HG02798 (cell line): ENCODE measurements around the gene NOSIP.

Experiments
- ATAC-seq: cut with Tn5 transposase; IDR thresholded peaks from one replicate; pipeline ENCODE4 v1.9.1; 2021; ENCODE audit warnings: mild to moderate bottlenecking; ENCODE audit not compliant: unreplicated experiment, poor library complexity

Gene NOSIP

DNA sequence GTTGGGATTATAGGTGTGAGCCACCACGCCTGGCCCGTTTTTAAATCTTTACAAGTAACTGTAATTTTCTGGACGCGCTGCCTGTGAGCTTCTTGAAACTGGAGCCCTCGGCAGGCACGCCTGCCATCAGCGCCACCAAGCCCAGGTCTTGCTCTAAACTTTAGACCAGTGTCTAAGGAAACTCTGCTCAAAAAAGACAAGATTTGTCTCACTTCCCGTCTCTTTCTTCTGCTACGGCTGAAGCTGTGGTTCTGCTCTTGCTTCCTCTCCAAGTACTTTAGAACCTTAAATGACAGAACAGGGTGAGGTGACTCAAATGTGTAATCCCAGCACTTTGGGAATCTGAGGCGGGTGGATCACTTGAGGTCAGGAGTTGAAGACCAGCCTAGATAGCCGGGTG, 27.6 kb downstream of the NOSIP start:
- ATAC-seq = no peak

DNA sequence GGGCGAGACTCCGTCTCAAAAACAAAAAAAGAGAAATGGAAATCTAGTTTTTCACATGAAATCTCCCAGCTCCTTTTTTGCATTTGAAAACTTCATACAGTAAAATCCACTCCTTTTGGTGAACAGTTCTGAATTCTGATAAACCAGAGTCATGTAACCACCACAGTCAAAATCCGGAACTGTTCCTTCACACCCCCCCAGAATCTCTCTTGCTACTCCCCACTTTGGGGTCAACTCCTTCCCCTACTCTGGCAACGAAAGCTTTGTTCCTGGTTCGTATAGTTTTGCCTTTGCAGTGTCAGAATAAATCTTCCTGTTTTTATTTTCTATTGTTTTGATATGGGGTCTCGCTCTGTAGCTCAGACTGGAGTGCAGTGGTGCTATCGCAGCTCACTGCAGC, 28.8 kb downstream of the NOSIP start:
- no peak for ATAC-seq

DNA sequence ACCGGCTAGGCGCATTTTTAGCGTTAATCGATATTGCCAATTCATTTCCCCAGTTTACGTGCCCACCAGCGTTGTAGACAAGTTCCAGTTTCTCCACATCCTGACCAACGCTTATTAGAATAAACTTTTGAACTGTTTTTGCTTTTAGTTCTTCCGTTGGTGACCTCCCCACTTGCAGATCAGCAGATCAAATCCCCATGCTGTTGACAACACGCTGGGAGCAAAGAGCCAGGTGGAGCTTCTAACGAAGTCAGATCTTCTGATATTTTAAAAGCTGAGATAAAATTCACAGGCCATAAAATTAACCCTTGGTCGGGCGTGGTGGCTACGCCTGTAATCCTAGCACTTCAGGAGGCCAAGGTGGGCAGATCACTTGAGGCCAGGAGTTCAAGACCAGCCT, 31.3 kb downstream of the NOSIP start:
- no peak for ATAC-seq

DNA sequence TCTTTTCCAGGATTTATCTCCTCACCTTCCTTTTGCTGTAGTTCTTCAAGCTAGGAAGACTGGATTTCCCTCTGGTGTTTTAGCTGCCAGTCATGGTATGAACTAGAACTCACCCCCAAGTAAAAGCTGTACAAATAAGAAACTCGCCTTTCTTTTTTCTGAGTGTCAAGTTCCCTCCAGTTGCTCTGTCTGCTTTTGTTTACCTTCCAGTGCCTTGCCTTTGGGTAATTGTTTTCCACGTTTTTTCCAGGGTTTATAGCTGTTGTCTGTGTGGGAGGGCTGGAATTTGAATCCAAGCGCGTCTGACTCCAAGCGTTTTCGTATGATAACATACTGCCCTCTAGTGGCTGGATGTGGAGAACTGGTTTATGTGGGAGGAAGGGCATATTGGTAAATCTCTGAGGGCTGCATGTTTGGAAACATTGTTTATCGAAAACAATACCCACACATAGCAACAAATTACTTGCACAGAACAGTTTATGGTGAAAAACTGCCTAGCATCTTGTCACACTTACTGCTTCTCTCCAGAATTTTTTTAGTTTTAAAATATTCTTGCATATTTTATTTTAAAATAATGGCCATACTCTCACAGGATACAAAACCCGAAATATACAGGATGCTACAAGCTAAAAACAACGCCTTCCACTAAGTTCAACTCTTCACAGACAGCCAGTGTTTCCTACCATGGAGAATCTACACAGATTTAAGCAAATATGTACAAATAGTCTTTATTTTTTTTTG, 33.4 kb downstream of the NOSIP start:
- no peak for ATAC-seq

DNA sequence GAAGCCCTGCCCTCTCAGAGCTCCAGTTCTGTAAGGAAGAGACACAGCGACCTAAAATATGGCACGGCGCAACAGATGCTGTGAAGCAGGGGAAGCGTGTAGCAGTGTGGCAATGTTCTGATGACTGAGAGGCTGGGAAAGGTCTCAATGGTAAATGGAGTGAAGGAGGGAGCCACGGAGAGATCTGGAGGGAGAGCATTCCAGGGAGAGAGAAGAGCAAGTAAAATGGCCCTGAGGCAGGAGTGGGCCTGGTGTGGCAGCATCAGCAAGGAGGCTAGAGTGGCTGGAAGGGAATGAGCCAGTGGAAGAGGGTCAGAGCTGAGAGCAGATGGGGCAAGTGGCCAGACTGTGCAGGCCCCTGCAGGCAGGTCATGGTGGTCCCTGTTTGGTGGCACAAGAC, 36.2 kb downstream of the NOSIP start:
- ATAC-seq = no peak

DNA sequence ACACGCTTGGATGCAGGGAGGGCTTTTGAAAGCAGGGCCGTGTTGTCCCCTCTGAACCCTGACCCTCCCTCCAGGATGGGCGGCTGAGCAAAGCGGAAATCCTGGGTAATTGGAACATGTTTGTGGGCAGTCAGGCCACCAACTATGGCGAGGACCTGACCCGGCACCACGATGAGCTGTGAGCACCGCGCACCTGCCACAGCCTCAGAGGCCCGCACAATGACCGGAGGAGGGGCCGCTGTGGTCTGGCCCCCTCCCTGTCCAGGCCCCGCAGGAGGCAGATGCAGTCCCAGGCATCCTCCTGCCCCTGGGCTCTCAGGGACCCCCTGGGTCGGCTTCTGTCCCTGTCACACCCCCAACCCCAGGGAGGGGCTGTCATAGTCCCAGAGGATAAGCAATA, 37.3 kb downstream of the NOSIP start:
- ATAC-seq = no peak

DNA sequence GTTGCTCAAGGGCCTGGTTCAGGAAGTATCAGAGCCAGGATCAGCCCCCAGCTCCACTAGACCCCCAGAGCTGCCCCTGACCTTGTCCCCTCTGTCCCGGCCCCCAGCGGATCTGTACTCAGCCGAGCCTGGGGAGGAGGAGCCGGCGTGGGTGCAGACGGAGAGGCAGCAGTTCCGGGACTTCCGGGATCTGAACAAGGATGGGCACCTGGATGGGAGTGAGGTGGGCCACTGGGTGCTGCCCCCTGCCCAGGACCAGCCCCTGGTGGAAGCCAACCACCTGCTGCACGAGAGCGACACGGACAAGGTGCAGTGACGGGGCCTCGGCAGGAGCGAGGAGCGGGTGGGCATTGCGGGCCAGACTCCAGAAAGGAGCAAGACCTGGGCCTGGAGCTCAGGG, 37.9 kb downstream of the NOSIP start:
- no peak for ATAC-seq

- no peak for ATAC-seq
Measured at GRCh38 chr19:49541914-49542313, 38.4 kb downstream of the NOSIP start.

- no peak for ATAC-seq
Measured at GRCh38 chr19:49539192-49539952, 41.0 kb downstream of the NOSIP start.

DNA sequence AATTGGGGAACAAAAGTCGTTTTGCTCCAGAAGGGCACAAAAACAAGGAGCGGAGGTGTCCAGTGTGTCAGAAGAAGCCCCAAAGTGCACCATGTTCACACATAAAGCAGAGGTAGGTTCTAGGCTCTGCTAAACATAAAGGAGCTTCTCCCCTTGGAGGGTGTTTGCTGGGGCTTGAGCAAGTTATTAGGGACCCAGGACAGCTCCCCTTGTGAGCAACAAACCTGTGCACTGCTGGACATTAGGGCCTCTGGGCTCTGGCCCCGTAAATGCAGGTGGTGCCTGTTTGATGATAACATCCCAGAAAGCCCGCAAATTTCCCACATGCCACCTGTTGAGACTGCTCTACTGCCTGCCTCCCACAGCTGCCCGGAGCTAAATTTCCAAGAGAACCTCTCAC, 41.7 kb downstream of the NOSIP start:
- no peak for ATAC-seq

DNA sequence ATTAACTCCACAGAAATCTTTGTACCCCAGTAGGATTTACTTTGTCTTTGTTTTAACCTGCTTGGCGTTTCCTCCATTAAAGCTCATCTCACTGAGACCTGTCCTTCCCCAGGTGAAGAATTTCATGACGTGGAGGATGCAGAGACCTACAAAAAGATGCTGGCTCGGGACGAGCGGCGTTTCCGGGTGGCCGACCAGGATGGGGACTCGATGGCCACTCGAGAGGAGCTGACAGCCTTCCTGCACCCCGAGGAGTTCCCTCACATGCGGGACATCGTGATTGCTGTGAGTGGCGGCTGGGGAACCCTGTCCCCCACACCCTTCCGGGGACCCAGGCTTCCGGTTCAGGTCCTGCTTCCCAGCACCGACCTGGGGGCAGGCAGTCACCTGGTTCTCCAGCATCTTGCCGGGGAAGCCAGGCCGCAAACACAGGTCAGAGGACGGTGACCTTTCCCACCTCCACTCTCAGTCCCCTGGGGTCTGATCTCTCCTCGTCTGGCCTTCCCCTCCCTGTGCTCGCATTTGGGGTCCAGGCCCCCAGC, 43.4 kb downstream of the NOSIP start:
- ATAC-seq = no peak

- no peak for ATAC-seq
Measured at GRCh38 chr19:49534632-49535385, 45.5 kb downstream of the NOSIP start.

- peak; percentile 83 for ATAC-seq
Measured at GRCh38 chr19:49533551-49534488, 46.5 kb downstream of the NOSIP start.

DNA sequence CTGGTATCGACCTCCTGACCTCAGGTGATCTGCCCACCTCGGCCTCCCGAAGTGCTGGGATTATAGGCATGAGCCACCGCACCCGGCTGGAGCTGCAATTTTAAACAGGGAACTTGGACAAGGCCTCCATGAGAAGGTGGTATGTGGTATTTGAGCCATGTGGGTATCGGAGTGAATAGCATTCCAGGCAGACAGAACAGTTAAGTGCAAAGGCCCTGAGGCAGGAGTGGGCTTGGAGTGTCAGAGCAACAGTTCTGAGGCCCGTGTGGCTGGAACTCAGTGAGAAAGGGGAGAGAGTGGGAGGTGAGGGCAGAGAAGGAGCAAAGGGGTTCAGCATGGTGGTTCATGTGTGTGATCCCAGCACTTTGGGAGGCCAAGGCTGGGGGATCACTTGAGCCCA, 49.6 kb downstream of the NOSIP start:
- ATAC-seq = no peak

DNA sequence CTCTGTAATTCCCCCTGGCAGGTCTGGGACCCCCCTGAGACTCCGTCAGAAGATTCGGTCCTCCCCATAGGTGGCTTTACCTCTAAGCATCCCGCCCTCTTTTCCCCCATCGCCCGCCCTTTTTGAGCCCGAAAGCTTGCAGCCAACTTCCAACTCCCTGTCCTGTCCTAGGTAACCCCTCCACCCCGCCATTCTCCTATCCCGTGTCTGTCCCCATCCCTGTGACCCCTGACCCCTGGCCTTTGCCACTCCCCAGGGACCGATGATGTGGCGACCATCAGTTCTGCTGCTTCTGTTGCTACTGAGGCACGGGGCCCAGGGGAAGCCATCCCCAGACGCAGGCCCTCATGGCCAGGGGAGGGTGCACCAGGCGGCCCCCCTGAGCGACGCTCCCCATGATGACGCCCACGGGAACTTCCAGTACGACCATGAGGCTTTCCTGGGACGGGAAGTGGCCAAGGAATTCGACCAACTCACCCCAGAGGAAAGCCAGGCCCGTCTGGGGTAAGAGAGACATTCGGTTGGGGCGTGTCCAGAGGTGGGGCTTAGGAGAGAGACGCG, 52.1 kb downstream of the NOSIP start:
- ATAC-seq = no peak

GRCh38 chr19:49524812-49525455, 55.4 kb downstream of the NOSIP start:
- no peak for ATAC-seq

DNA sequence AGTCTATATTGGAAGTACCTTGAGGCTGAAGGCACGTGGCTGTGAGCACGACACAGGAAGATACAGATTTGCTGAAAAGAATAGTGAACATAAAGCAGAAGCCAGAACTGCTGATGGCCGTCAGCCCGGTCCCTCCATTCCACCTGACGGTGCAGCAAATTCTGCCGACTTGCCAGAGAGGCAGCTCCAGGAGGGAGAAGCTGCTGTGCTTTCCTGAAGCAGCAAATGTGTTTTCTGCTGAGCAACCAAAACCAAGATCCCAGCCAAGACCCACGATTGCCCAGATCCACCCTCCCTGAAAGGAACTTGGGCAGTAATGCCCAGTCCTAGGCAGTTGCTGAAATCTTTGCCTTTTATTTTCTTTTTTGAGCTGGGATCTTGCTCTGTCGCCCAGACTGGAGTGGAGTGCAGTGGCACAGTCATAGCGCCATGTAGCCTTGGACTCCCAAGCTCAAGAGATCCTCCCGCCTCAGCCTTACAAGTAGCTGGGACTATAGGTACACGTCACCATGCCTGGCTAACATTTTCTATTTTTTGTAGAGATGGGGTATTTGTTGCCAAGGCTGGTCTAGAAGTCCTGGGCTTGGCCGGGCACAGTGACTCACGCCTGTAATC, 59.5 kb downstream of the NOSIP start:
- ATAC-seq = no peak

GRCh38 chr19:49518033-49518432, 62.3 kb downstream of the NOSIP start:
- ATAC-seq = no peak

DNA sequence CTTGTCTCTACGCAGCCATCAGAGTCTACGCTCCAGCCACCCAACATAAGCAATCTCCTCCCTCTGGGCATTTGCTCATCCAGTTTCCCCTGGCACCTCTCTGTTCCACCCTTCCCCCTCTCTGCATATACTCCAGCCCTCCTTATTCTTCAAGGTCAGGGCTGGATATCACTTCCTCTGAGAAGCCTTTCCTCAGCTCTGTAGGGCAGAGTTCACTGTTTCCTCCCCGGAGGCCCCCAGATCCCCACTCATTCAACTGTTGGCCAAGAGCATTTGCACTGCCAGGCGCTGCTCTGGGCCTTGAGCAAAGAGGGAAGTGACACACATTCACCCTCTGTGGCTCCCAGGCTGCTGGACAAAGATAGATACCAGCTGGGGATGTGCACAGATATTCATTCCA, 64.6 kb downstream of the NOSIP start:
- no peak for ATAC-seq
